GM23338 (cell line): ENCODE data around the gene SLC25A20. TPM values are rescaled to one million over a fixed set of nuclear protein-coding genes. Genes with fewer than 3 reads are reported as not detected.

ENCODE experiments used
- ATAC-seq: fragments of 200-7000 bp; cut with Tn5 transposase; 3 replicates; pipeline ENCODE4 v1.9.1; 2020
- DNase-seq: peaks from one replicate; pipeline ENCODE4 v3.0.0-alpha.2; 2015; ENCODE audit warnings: low spot score
- H2AFZ ChIP-seq: fragments of 200-600 bp; sonication (generic); 2 replicates; pipeline ENCODE4 v1.8.0; 2016; ENCODE audit warnings: antibody characterized with exemption, mild to moderate bottlenecking, moderate library complexity
- H3F3A ChIP-seq: fragments of 200-600 bp; sonication (generic); replicated peaks from 2 replicates; pipeline ENCODE4 v1.8.0; 2017; ENCODE audit warnings: antibody characterized with exemption, mixed run types, low read depth
- H3K27ac ChIP-seq: fragments of 200-600 bp; sonication (generic); 2 replicates; pipeline ENCODE4 v1.6.1; 2016; ENCODE audit warnings: low read depth
- H3K27me3 ChIP-seq: fragments of 200-600 bp; sonication (generic); 2 replicates; pipeline ENCODE4 v1.8.0; 2016; ENCODE audit warnings: mild to moderate bottlenecking, mixed run types, moderate library complexity; ENCODE audit not compliant: insufficient read depth
- H3K36me3 ChIP-seq: fragments of 200-600 bp; sonication (generic); 2 replicates; pipeline ENCODE4 v1.8.0; 2016; ENCODE audit warnings: mild to moderate bottlenecking; ENCODE audit not compliant: insufficient read depth
- H3K4me1 ChIP-seq: fragments of 200-600 bp; sonication (generic); 2 replicates; pipeline ENCODE4 v1.8.0; 2016; ENCODE audit warnings: mild to moderate bottlenecking, moderate library complexity; ENCODE audit not compliant: insufficient read depth
- H3K4me2 ChIP-seq: fragments of 200-600 bp; sonication (generic); 2 replicates; pipeline ENCODE4 v1.7.1; 2017; ENCODE audit warnings: mixed run types
- H3K4me3 ChIP-seq: fragments of 200-600 bp; sonication (generic); 2 replicates; pipeline ENCODE4 v1.6.1; 2016; ENCODE audit warnings: mixed run types
- H3K79me2 ChIP-seq: fragments of 200-600 bp; sonication (generic); replicated peaks from 2 replicates; pipeline ENCODE4 v1.8.0; 2017; ENCODE audit warnings: mild to moderate bottlenecking; ENCODE audit not compliant: insufficient read depth
- H3K9me2 ChIP-seq: fragments of 200-600 bp; sonication (generic); 2 replicates; pipeline ENCODE4 v1.8.0; 2017; ENCODE audit not compliant: insufficient read depth
- H4K20me1 ChIP-seq: fragments of 200-600 bp; sonication (generic); replicated peaks from 2 replicates; pipeline ENCODE4 v1.8.0; 2017; ENCODE audit warnings: mild to moderate bottlenecking; ENCODE audit not compliant: insufficient read depth
- H3K27ac Mint-ChIP-seq: 2 replicates; pipeline ENCODE4 v1.8.0; 2020; ENCODE audit warnings: inconsistent platforms, mild to moderate bottlenecking, moderate library complexity, mixed read lengths
- H3K27me3 Mint-ChIP-seq: 3 replicates; pipeline ENCODE4 v1.8.0; 2022; ENCODE audit warnings: low read depth, mild to moderate bottlenecking, moderate library complexity, mixed read lengths, inconsistent platforms; ENCODE audit not compliant: insufficient read depth, poor library complexity
- H3K36me3 Mint-ChIP-seq: 3 replicates; pipeline ENCODE4 v1.8.0; 2021; ENCODE audit warnings: low read depth, mild to moderate bottlenecking, inconsistent platforms, moderate library complexity, mixed read lengths
- H3K4me1 Mint-ChIP-seq: 3 replicates; pipeline ENCODE4 v1.8.0; 2020; ENCODE audit warnings: mild to moderate bottlenecking, inconsistent platforms, mixed read lengths
- H3K4me3 Mint-ChIP-seq: 3 replicates; pipeline ENCODE4 v1.8.0; 2021; ENCODE audit warnings: moderate library complexity, mild to moderate bottlenecking, inconsistent platforms, mixed read lengths
- H3K9me3 Mint-ChIP-seq: 3 replicates; pipeline ENCODE4 v1.8.0; 2020; ENCODE audit warnings: moderate library complexity, mild to moderate bottlenecking, inconsistent platforms, mixed read lengths
- CREB1 ChIP-seq: fragments of 250-450 bp; sonication (Bioruptor Pico); IDR thresholded peaks from 2 replicates; pipeline ENCODE4 v1.5.0; 2020; ENCODE audit warnings: low read depth, mild to moderate bottlenecking, moderate library complexity
- ETS1 ChIP-seq: IDR thresholded peaks from 2 replicates; pipeline ENCODE4 v1.6.1; 2016; ENCODE audit warnings: antibody characterized with exemption
- EZH2 ChIP-seq: fragments of 200-600 bp; sonication (generic); IDR thresholded peaks from one replicate; pipeline ENCODE4 v1.8.0; 2017; ENCODE audit warnings: antibody characterized with exemption, mild to moderate bottlenecking, low read depth; ENCODE audit not compliant: unreplicated experiment
- EZH2phosphoT487 ChIP-seq: fragments of 200-600 bp; sonication (generic); IDR thresholded peaks from one replicate; pipeline ENCODE4 v1.8.1; 2018; ENCODE audit warnings: antibody characterized with exemption; ENCODE audit not compliant: unreplicated experiment
- JUNB ChIP-seq: IDR thresholded peaks from one replicate; pipeline ENCODE4 v1.6.1; 2016; ENCODE audit warnings: antibody characterized with exemption; ENCODE audit not compliant: unreplicated experiment
- NANOG ChIP-seq: IDR thresholded peaks from 2 replicates; pipeline ENCODE4 v1.6.1; 2016; ENCODE audit warnings: antibody characterized with exemption, borderline replicate concordance
- POLR2AphosphoS5 ChIP-seq: IDR thresholded peaks from 2 replicates; pipeline ENCODE4 v1.6.1; 2016; ENCODE audit warnings: antibody characterized with exemption, low read depth
- REST ChIP-seq: IDR thresholded peaks from one replicate; pipeline ENCODE4 v1.6.1; 2018; ENCODE audit warnings: antibody characterized with exemption; ENCODE audit not compliant: unreplicated experiment
- STAT1 ChIP-seq: IDR thresholded peaks from one replicate; pipeline ENCODE4 v1.6.1; 2016; ENCODE audit warnings: antibody characterized with exemption; ENCODE audit not compliant: unreplicated experiment
- ZNF114 ChIP-seq: fragments of 250-450 bp; sonication (Bioruptor Pico); IDR thresholded peaks from 2 replicates; pipeline ENCODE4 v1.5.0; 2020; ENCODE audit warnings: mild to moderate bottlenecking, moderate library complexity
- ZNF331 ChIP-seq: fragments of 250-450 bp; sonication (Bioruptor Pico); IDR thresholded peaks from 2 replicates; pipeline ENCODE4 v1.5.0; 2020; ENCODE audit warnings: low read depth, mild to moderate bottlenecking, moderate library complexity
- polyA plus RNA-seq: library from polyadenylated mRNA; unstranded; fragments of >200 nt; fragmentation: Nextera tagmentation; extraction: Ambion mirVana; gene quantifications from 2 replicates; pipeline ENCODE4 v1.2.1, GENCODE V29; 2016
- total RNA-seq: library from RNA; depleted of rRNA; stranded (reverse); fragments of >200 nt; shearing (Covaris generic); gene quantifications from 2 replicates; pipeline ENCODE4 v1.2.3, GENCODE V29; 2014
- TF ChIP-seq, protein P1 (sequence below), 2 experiments: fragments of 200-600 bp in 1 of 2; sonication (generic) in 1 of 2; conservative IDR thresholded peaks; 2 replicates each; pipeline versions ENCODE4 v1.5.1 to v1.6.1; 2016 to 2017; ENCODE audit warnings: antibody characterized with exemption in 2 of 2, low read depth in 2 of 2, mild to moderate bottlenecking in 2 of 2, moderate library complexity in 1 of 2
- TF ChIP-seq, protein P2 (sequence below): fragments of 250-450 bp; sonication (Bioruptor Pico); IDR thresholded peaks from 2 replicates; pipeline ENCODE4 v1.5.0; 2020; ENCODE audit warnings: mild to moderate bottlenecking, moderate library complexity

The SLC25A20 gene
- total and polyA plus RNA-seq, 2 experiments from 2014 or later, result 3.0 to 4.3 TPM

- H3K4me3 Mint-ChIP-seq, result no peak overlapping the region
- H4K20me1 ChIP-seq, result peaks cover 53% of the 10 kb centered on the region
- H3K36me3 Mint-ChIP-seq, result peaks cover 88% of the 10 kb centered on the region
These were observed 31.9 kb upstream of the SLC25A20 start for GRCh38 chr3:48930590-48930989.

More at GRCh38 chr3:48930590-48930989, 31.9 kb upstream of the SLC25A20 start:
- no peak overlapping the region for H2AFZ ChIP-seq
- H3K4me1 ChIP-seq, result no peaks in the 10 kb centered on the region
- TF ChIP-seq STAT1 (no peak), NANOG (no peak), JUNB (no peak), ETS1 (no peak), EZH2 (no peak), POLR2AphosphoS5 (no peak), ZNF114 (CRISPR knock-in tag) (no peak), CREB1 (CRISPR knock-in tag) (no peak), REST (no peak), ZNF331 (CRISPR knock-in tag) (no peak), EZH2phosphoT487 (no peak)
- TF ChIP-seq, protein P1, sequence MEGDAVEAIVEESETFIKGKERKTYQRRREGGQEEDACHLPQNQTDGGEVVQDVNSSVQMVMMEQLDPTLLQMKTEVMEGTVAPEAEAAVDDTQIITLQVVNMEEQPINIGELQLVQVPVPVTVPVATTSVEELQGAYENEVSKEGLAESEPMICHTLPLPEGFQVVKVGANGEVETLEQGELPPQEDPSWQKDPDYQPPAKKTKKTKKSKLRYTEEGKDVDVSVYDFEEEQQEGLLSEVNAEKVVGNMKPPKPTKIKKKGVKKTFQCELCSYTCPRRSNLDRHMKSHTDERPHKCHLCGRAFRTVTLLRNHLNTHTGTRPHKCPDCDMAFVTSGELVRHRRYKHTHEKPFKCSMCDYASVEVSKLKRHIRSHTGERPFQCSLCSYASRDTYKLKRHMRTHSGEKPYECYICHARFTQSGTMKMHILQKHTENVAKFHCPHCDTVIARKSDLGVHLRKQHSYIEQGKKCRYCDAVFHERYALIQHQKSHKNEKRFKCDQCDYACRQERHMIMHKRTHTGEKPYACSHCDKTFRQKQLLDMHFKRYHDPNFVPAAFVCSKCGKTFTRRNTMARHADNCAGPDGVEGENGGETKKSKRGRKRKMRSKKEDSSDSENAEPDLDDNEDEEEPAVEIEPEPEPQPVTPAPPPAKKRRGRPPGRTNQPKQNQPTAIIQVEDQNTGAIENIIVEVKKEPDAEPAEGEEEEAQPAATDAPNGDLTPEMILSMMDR (conservative IDR thresholded peaks at IDR 0.05; ENCODE audit: low read depth in 2 of 2), result no peak
- TF ChIP-seq, protein P2, sequence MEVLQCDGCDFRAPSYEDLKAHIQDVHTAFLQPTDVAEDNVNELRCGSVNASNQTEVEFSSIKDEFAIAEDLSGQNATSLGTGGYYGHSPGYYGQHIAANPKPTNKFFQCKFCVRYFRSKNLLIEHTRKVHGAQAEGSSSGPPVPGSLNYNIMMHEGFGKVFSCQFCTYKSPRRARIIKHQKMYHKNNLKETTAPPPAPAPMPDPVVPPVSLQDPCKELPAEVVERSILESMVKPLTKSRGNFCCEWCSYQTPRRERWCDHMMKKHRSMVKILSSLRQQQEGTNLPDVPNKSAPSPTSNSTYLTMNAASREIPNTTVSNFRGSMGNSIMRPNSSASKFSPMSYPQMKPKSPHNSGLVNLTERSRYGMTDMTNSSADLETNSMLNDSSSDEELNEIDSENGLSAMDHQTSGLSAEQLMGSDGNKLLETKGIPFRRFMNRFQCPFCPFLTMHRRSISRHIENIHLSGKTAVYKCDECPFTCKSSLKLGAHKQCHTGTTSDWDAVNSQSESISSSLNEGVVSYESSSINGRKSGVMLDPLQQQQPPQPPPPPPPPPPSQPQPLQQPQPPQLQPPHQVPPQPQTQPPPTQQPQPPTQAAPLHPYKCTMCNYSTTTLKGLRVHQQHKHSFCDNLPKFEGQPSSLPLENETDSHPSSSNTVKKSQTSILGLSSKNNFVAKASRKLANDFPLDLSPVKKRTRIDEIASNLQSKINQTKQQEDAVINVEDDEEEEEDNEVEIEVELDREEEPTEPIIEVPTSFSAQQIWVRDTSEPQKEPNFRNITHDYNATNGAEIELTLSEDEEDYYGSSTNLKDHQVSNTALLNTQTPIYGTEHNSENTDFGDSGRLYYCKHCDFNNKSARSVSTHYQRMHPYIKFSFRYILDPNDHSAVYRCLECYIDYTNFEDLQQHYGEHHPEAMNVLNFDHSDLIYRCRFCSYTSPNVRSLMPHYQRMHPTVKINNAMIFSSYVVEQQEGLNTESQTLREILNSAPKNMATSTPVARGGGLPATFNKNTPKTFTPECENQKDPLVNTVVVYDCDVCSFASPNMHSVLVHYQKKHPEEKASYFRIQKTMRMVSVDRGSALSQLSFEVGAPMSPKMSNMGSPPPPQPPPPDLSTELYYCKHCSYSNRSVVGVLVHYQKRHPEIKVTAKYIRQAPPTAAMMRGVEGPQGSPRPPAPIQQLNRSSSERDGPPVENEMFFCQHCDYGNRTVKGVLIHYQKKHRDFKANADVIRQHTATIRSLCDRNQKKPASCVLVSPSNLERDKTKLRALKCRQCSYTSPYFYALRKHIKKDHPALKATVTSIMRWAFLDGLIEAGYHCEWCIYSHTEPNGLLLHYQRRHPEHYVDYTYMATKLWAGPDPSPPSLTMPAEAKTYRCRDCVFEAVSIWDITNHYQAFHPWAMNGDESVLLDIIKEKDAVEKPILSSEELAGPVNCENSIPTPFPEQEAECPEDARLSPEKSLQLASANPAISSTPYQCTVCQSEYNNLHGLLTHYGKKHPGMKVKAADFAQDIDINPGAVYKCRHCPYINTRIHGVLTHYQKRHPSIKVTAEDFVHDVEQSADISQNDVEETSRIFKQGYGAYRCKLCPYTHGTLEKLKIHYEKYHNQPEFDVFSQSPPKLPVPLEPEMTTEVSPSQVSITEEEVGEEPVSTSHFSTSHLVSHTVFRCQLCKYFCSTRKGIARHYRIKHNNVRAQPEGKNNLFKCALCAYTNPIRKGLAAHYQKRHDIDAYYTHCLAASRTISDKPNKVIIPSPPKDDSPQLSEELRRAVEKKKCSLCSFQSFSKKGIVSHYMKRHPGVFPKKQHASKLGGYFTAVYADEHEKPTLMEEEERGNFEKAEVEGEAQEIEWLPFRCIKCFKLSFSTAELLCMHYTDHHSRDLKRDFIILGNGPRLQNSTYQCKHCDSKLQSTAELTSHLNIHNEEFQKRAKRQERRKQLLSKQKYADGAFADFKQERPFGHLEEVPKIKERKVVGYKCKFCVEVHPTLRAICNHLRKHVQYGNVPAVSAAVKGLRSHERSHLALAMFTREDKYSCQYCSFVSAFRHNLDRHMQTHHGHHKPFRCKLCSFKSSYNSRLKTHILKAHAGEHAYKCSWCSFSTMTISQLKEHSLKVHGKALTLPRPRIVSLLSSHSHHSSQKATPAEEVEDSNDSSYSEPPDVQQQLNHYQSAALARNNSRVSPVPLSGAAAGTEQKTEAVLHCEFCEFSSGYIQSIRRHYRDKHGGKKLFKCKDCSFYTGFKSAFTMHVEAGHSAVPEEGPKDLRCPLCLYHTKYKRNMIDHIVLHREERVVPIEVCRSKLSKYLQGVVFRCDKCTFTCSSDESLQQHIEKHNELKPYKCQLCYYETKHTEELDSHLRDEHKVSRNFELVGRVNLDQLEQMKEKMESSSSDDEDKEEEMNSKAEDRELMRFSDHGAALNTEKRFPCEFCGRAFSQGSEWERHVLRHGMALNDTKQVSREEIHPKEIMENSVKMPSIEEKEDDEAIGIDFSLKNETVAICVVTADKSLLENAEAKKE (CRISPR knock-in tag), result no peak
- Mint-ChIP-seq H3K9me3 (no peaks in the 10 kb centered on the region), H3K4me1 (no peaks in the 10 kb centered on the region; the same call in 2 of the 3 replicates), H3K27ac (no peak overlapping the region), H3K27me3 (peaks cover 4% of the 10 kb centered on the region)
- H3K79me2 ChIP-seq, result peaks cover 100% of the 10 kb centered on the region
- H3K27me3 ChIP-seq, result no peaks in the 10 kb centered on the region
- no peak overlapping the region for H3K4me2 ChIP-seq
- no peak overlapping the region for H3K27ac ChIP-seq
- ATAC-seq (no peak), DNase-seq (no peak)
- no peak overlapping the region for H3K4me3 ChIP-seq
- peaks cover 6% of the 10 kb centered on the region; the same call in 1 of the 2 replicates for H3F3A ChIP-seq
- peaks cover 40% of the 10 kb centered on the region for H3K36me3 ChIP-seq
- H3K9me2 ChIP-seq, result no peaks in the 10 kb centered on the region
